Measurements from ENCODE around the gene CIDEA.
A peak's percentile ranks its signal among the peaks of the same experiment; 100 is the strongest.

Gene CIDEA

GRCh38 chr18:12271376-12272235 is 17.4 kb downstream of the CIDEA start:
- DNase-seq (ENCODE audit: low read depth in 1 of 2, low spot score in 1 of 2), result peak; percentile 20 to 40

- DNase-seq (ENCODE audit: low read depth in 1 of 2, low spot score in 1 of 2), result no peak
These were observed 20.6 kb downstream of the CIDEA start for GRCh38 chr18:12274793-12275192.

- no peak for DNase-seq (ENCODE audit: low read depth in 1 of 2, low spot score in 1 of 2)
These were observed 22.8 kb downstream of the CIDEA start for GRCh38 chr18:12276736-12277554.

GRCh38 chr18:12278215-12278671 is 24.1 kb downstream of the CIDEA start:
- DNase-seq (ENCODE audit: low read depth in 1 of 2, low spot score in 1 of 2), result no peak

GRCh38 chr18:12278741-12279682 is 24.9 kb downstream of the CIDEA start:
- DNase-seq (ENCODE audit: low read depth in 1 of 2, low spot score in 1 of 2), result no peak

- no peak for DNase-seq (ENCODE audit: low read depth in 1 of 2, low spot score in 1 of 2)
These were observed 25.8 kb downstream of the CIDEA start for GRCh38 chr18:12279781-12280531.

- DNase-seq (ENCODE audit: low read depth in 1 of 2, low spot score in 1 of 2), result no peak
These were observed 27.7 kb downstream of the CIDEA start for GRCh38 chr18:12281861-12282260.

- DNase-seq (ENCODE audit: low read depth in 1 of 2, low spot score in 1 of 2), result no peak
These were observed 28.4 kb downstream of the CIDEA start for GRCh38 chr18:12282442-12283039.

GRCh38 chr18:12283256-12283655 is 29.1 kb downstream of the CIDEA start:
- no peak for DNase-seq (ENCODE audit: low read depth in 1 of 2, low spot score in 1 of 2)

- DNase-seq (ENCODE audit: low read depth in 1 of 2, low spot score in 1 of 2), result no peak
These were observed 29.5 kb downstream of the CIDEA start for GRCh38 chr18:12283666-12284065.

GRCh38 chr18:12287131-12287681 is 33.0 kb downstream of the CIDEA start:
- DNase-seq (ENCODE audit: low read depth in 1 of 2, low spot score in 1 of 2), result no peak

- DNase-seq (ENCODE audit: low read depth in 1 of 2, low spot score in 1 of 2), result no peak
These were observed 33.7 kb downstream of the CIDEA start for GRCh38 chr18:12287684-12288402.

GRCh38 chr18:12288403-12288755 is 34.2 kb downstream of the CIDEA start:
- no peak for DNase-seq (ENCODE audit: low read depth in 1 of 2, low spot score in 1 of 2)

GRCh38 chr18:12290086-12290485 is 35.9 kb downstream of the CIDEA start:
- no peak for DNase-seq (ENCODE audit: low read depth in 1 of 2, low spot score in 1 of 2)

- no peak for DNase-seq (ENCODE audit: low read depth in 1 of 2, low spot score in 1 of 2)
These were observed 37.0 kb downstream of the CIDEA start for GRCh38 chr18:12291161-12291560.

GRCh38 chr18:12291690-12292089 is 37.5 kb downstream of the CIDEA start:
- no peak for DNase-seq (ENCODE audit: low read depth in 1 of 2, low spot score in 1 of 2)

GRCh38 chr18:12293831-12294230 is 39.7 kb downstream of the CIDEA start:
- DNase-seq (ENCODE audit: low read depth in 1 of 2, low spot score in 1 of 2), result no peak

- DNase-seq (ENCODE audit: low read depth in 1 of 2, low spot score in 1 of 2), result no peak
These were observed 41.4 kb downstream of the CIDEA start for GRCh38 chr18:12295389-12296086.

- no peak for DNase-seq (ENCODE audit: low read depth in 1 of 2, low spot score in 1 of 2)
These were observed 41.9 kb downstream of the CIDEA start for GRCh38 chr18:12296087-12296403.
